ENCODE data around the gene TLE1.

- TF ChIP-seq CTCF (conservative IDR thresholded peaks at IDR 0.05) (no peak), ZFX (IDR thresholded peaks at IDR 0.05) (no peak)
These were observed 152.9 kb downstream of the TLE1 start for GRCh38 chr9:81536242-81537025.
